Coronary artery (tissue), 2 donors: ENCODE data around the gene MAGI2.
"Not testable (repeated sequence)": the region's sequence is repeated elsewhere in the genome, so short reads cannot be mapped to it uniquely, and the experiment has no call there.

Experiments used
- DNase-seq: peaks from one replicate; pipeline ENCODE4 v3.0.0-alpha.2; 2017; ENCODE audit warnings: low spot score
- H3K27ac ChIP-seq, 2 donors: fragments of 200-600 bp; sonication (generic); one replicate each; pipeline ENCODE4 v1.5.1; 2016 to 2019
- H3K4me3 ChIP-seq: fragments of 200-600 bp; sonication (generic); 2 replicates; pipeline ENCODE4 v1.5.1; 2016; ENCODE audit warnings: mild to moderate bottlenecking, moderate library complexity
- CTCF ChIP-seq: fragments of 200-600 bp; sonication (generic); IDR thresholded peaks from one replicate; pipeline ENCODE4 v1.5.1; 2019; ENCODE audit warnings: antibody characterized with exemption

Gene MAGI2

GRCh38 chr7:78311181-78311580 is 1142.3 kb downstream of the MAGI2 start:
- no peak for TF ChIP-seq CTCF
- no peak for DNase-seq
- Histone ChIP-seq H3K27ac (no peak overlapping the region), H3K4me3 (no peak overlapping the region)

GRCh38 chr7:78307892-78308291 is 1145.6 kb downstream of the MAGI2 start:
- TF ChIP-seq CTCF: no peak
- no peak for DNase-seq
- H3K4me3 ChIP-seq: no peak overlapping the region
- H3K27ac ChIP-seq: no peak overlapping the region

GRCh38 chr7:78306634-78307033 is 1146.8 kb downstream of the MAGI2 start:
- DNase-seq: no peak
- H3K4me3 ChIP-seq: no peak overlapping the region
- TF ChIP-seq CTCF: no peak
- no peak overlapping the region for H3K27ac ChIP-seq

- no peak for TF ChIP-seq CTCF
- Histone ChIP-seq H3K4me3 (no peak overlapping the region), H3K27ac (no peak overlapping the region)
- no peak for DNase-seq
Measured at GRCh38 chr7:78301407-78301806, 1152.1 kb downstream of the MAGI2 start.

GRCh38 chr7:78299088-78299487 is 1154.4 kb downstream of the MAGI2 start:
- TF ChIP-seq CTCF: no peak
- no peak overlapping the region for H3K27ac ChIP-seq
- no peak overlapping the region for H3K4me3 ChIP-seq
- no peak for DNase-seq

- no peak overlapping the region for H3K27ac ChIP-seq
- DNase-seq: no peak
- H3K4me3 ChIP-seq: no peak overlapping the region
- no peak for TF ChIP-seq CTCF
Measured at GRCh38 chr7:78296644-78297371, 1156.7 kb downstream of the MAGI2 start.

GRCh38 chr7:78296046-78296597 is 1157.3 kb downstream of the MAGI2 start:
- no peak for TF ChIP-seq CTCF
- Histone ChIP-seq H3K4me3 (no peak overlapping the region), H3K27ac (no peak overlapping the region)
- DNase-seq: no peak

- not testable (repeated sequence) for H3K4me3 ChIP-seq, DNase-seq, H3K27ac ChIP-seq
Measured at GRCh38 chr7:78289471-78289870, 1164.0 kb downstream of the MAGI2 start.
